HepG2 (cell line): Measurements from ENCODE around the gene QPCT. TPM values are rescaled to one million over a fixed set of nuclear protein-coding genes. Genes with fewer than 3 reads are reported as not detected.

Experiments used
- ATAC-seq: fragments of 200-7000 bp; cut with Tn5 transposase; 3 replicates; pipeline ENCODE4 v1.9.1; 2020; ENCODE audit warnings: mild to moderate bottlenecking, moderate library complexity
- BruUV-seq: library from RNA; stranded (reverse); fragments of 400-500 nt; replicated peaks from 2 replicates; lab custom pipeline; 2021; lab: Mats Ljungman, UMichigan
- CTCF ChIA-PET: fragments of 300-600 bp; formaldehyde crosslinking; extraction: SDS; loops from one replicate; lab custom pipeline; 2021; ENCODE audit warnings: low total read pairs, inconsistent platforms, low intra/inter-chr PET ratio; lab: Yijun Ruan, JAX
- POLR2A ChIA-PET: fragments of 350-600 bp; sonication (Branson Sonifier 250); formaldehyde crosslinking; loops from one replicate; lab custom pipeline; 2020; ENCODE audit warnings: antibody characterized with exemption, inconsistent platforms; lab: Yijun Ruan, JAX
- DNase-seq: peaks from one replicate; pipeline ENCODE4 v3.0.0-alpha.2; 2015; ENCODE audit warnings: low spot score
- FAIRE-seq: peaks from 3 replicates; lab custom pipeline; 2011; peaks lifted over from hg19 to GRCh38; lab: Jason Lieb, UNC
- H2AFZ ChIP-seq: one replicate; pipeline ENCODE4 v1.6.1; 2011; ENCODE audit warnings: low read length, inconsistent platforms
- H3K27ac ChIP-seq: fragments of 300-600 bp; 3 replicates; pipeline ENCODE4 v1.8.0; 2011; ENCODE audit warnings: mixed run types, mild to moderate bottlenecking, mixed read lengths, low read length, inconsistent platforms; ENCODE audit not compliant: insufficient read depth; ENCODE audit errors: extremely low read length
- H3K27me3 ChIP-seq, 2 experiments: fragments of 200-600 bp in 1 of 2; 2 replicates in 1 of 2; 3 replicates in 1 of 2; pipeline versions ENCODE4 v1.6.0 to v1.8.0; 2011; ENCODE audit warnings: low read length in 2 of 2, mild to moderate bottlenecking in 2 of 2, moderate library complexity in 2 of 2, inconsistent platforms in 1 of 2; ENCODE audit not compliant: insufficient read depth in 2 of 2, control insufficient read depth in 1 of 2
- H3K36me3 ChIP-seq, 2 experiments: fragments of 200-600 bp in 1 of 2; replicated peaks in 1 of 2; 2 replicates in 1 of 2; 3 replicates in 1 of 2; pipeline versions ENCODE4 v1.5.1 to v1.8.0; 2011; ENCODE audit warnings: low read length in 2 of 2, inconsistent platforms in 1 of 2; ENCODE audit not compliant: insufficient read depth in 2 of 2, control insufficient read depth in 1 of 2
- H3K4me1 ChIP-seq: 2 replicates; pipeline ENCODE4 v1.5.1; 2012; ENCODE audit warnings: low read length, inconsistent platforms; ENCODE audit not compliant: insufficient read depth
- H3K4me2 ChIP-seq: 2 replicates; pipeline ENCODE4 v1.6.0; 2011; ENCODE audit warnings: low read depth, low read length, inconsistent platforms
- H3K4me3 ChIP-seq, 3 experiments: fragments of 200-600 bp in 1 of 3; sonication (generic), shearing (Covaris generic) in 1 of 3; replicated peaks in 1 of 3; 2 replicates each; pipeline ENCODE4 v1.5.1; 2011 to 2016; ENCODE audit warnings: low read length in 3 of 3, inconsistent platforms in 2 of 3, low read depth in 2 of 3, mild to moderate bottlenecking in 2 of 3, control low read depth in 1 of 3, mixed read lengths in 1 of 3; ENCODE audit not compliant: insufficient read depth in 1 of 3
- H3K79me2 ChIP-seq: one replicate; pipeline ENCODE4 v1.6.1; 2011; ENCODE audit warnings: low read length, inconsistent platforms; ENCODE audit not compliant: insufficient read depth
- H3K9ac ChIP-seq: 2 replicates; pipeline ENCODE4 v1.6.0; 2011; ENCODE audit warnings: mild to moderate bottlenecking, low read depth, low read length, inconsistent platforms; ENCODE audit not compliant: insufficient read depth
- H3K9me3 ChIP-seq: 2 replicates; pipeline ENCODE4 v1.5.1; 2012; ENCODE audit warnings: mild to moderate bottlenecking, low read length
- H4K20me1 ChIP-seq: 2 replicates; pipeline ENCODE4 v1.6.0; 2011; ENCODE audit warnings: inconsistent platforms, mild to moderate bottlenecking, low read length, moderate library complexity; ENCODE audit not compliant: insufficient read depth
- CREB1 ChIP-seq, 2 experiments: fragments of 450-650 bp in 1 of 2; IDR thresholded peaks; 2 replicates each; pipeline ENCODE4 v1.6.1; 2016 to 2017; ENCODE audit warnings: control low read depth in 1 of 2, mild to moderate bottlenecking in 1 of 2, missing compliant biosample characterization in 1 of 2, missing genetic modification characterization in 1 of 2
- DMAP1 ChIP-seq: IDR thresholded peaks from 2 replicates; pipeline ENCODE4 v1.6.1; 2016
- E2F1 ChIP-seq: sonication (generic); formaldehyde crosslinking; IDR thresholded peaks from 2 replicates; pipeline ENCODE4 v1.5.0; 2020; ENCODE audit warnings: missing genetic modification reagents
- FOXM1 ChIP-seq: sonication (generic); formaldehyde crosslinking; IDR thresholded peaks from 2 replicates; pipeline ENCODE4 v1.5.0; 2020; ENCODE audit warnings: missing genetic modification reagents
- HES4 ChIP-seq: sonication (generic); formaldehyde crosslinking; IDR thresholded peaks from 2 replicates; pipeline ENCODE4 v1.9.0; 2021; ENCODE audit warnings: mild to moderate bottlenecking, missing genetic modification reagents, borderline replicate concordance
- MNT ChIP-seq: fragments of 450-650 bp; IDR thresholded peaks from 2 replicates; pipeline ENCODE4 v1.6.1; 2016
- NFYC ChIP-seq: IDR thresholded peaks from 2 replicates; pipeline ENCODE4 v1.6.1; 2016; ENCODE audit warnings: missing genetic modification reagents, missing compliant biosample characterization
- NRL ChIP-seq: sonication (generic); formaldehyde crosslinking; IDR thresholded peaks from 2 replicates; pipeline ENCODE4 v1.5.0; 2020; ENCODE audit warnings: missing genetic modification reagents, mild to moderate bottlenecking, moderate library complexity, borderline replicate concordance
- SRSF4 ChIP-seq: fragments of 200-400 bp; formaldehyde crosslinking; IDR thresholded peaks from one replicate; pipeline ENCODE4 v1.6.1; 2018; ENCODE audit warnings: mild to moderate bottlenecking, low read depth, low read length, moderate library complexity; ENCODE audit not compliant: poor library complexity, severe bottlenecking
- SRSF9 ChIP-seq: fragments of 200-400 bp; formaldehyde crosslinking; IDR thresholded peaks from 2 replicates; pipeline ENCODE4 v1.6.1; 2018; ENCODE audit warnings: borderline replicate concordance, mild to moderate bottlenecking, low read depth, low read length; ENCODE audit not compliant: insufficient read depth, poor library complexity, severe bottlenecking
- USF2 ChIP-seq, 2 experiments: sonication (generic) in 1 of 2; formaldehyde crosslinking in 1 of 2; IDR thresholded peaks; 2 replicates each; pipeline versions ENCODE4 v1.5.1 to v1.6.1; 2011 to 2020; ENCODE audit warnings: borderline replicate concordance in 1 of 2, low read depth in 1 of 2, low read length in 1 of 2, mild to moderate bottlenecking in 1 of 2, missing genetic modification reagents in 1 of 2, moderate library complexity in 1 of 2
- ZBTB20 ChIP-seq: sonication (generic); formaldehyde crosslinking; IDR thresholded peaks from 2 replicates; pipeline ENCODE4 v1.8.1; 2023; ENCODE audit warnings: missing genetic modification reagents, low read depth, mild to moderate bottlenecking, borderline replicate concordance
- ZMAT3 ChIP-seq: sonication (generic); formaldehyde crosslinking; conservative IDR thresholded peaks from 2 replicates; pipeline ENCODE4 v1.7.0; 2021; ENCODE audit warnings: missing genetic modification reagents
- ZNF275 ChIP-seq: sonication (generic); formaldehyde crosslinking; IDR thresholded peaks from 2 replicates; pipeline ENCODE4 v1.8.0; 2022; ENCODE audit warnings: missing genetic modification reagents, mild to moderate bottlenecking, inconsistent platforms, borderline replicate concordance
- ZNF446 ChIP-seq: sonication (generic); formaldehyde crosslinking; IDR thresholded peaks from 2 replicates; pipeline ENCODE4 v1.5.0; 2020; ENCODE audit warnings: mild to moderate bottlenecking, missing genetic modification reagents
- WGBS: methylation state at CpG from one replicate; pipeline ENCODE4 v1.1.6; 2017; ENCODE audit warnings: low lambda C conversion rate; 5-methylcytosine and 5-hydroxymethylcytosine counted together
- in situ Hi-C: cut with HindIII; loops from 2 replicates; pipeline ENCODE4 v1.10.0; 2017; ENCODE audit warnings: low pct_unique_long_range_greater_than_20kb; ENCODE audit not compliant: extremely low pct_ligation_motif_present
- intact Hi-C: fragments of 100-400 bp; cut with micrococcal nuclease; formaldehyde crosslinking; loops from one replicate; pipeline ENCODE4 v1.10.0; 2022; ENCODE audit not compliant: unreplicated experiment
- polyA plus RNA-seq, 8 experiments: library from polyadenylated mRNA; depleted of rRNA in 3 of 8; stranded (reverse) in 7 of 8; unstranded in 1 of 8; fragments of >200 nt; fragmentation: Illumina TruSeq in 4 of 8; extraction: Trizol in 4 of 8; gene quantifications; 2 replicates each; pipeline versions ENCODE4 v1.2.1 to v1.2.3, GENCODE V29; 2011 to 2016; ENCODE audit warnings: low read depth in 4 of 8, missing spikeins in 1 of 8, mixed read lengths in 1 of 8; ENCODE audit not compliant: insufficient read depth in 1 of 8
- total RNA-seq, 5 experiments: library from RNA; depleted of rRNA; stranded (reverse); fragments of >200 nt; fragmentation: Illumina TruSeq; extraction: Trizol; gene quantifications; 2 replicates each; pipeline ENCODE4 v1.2.3, GENCODE V29; 2016; ENCODE audit warnings: low read depth in 1 of 5

QPCT gene
- total and polyA plus RNA-seq, 2 of the 13 experiments (the other 11 are each of a cell fraction or from before 2014, with no cell fraction given) = 0.77 to 1.2 TPM

GRCh38 chr2:37348155-37348554 lies 3.7 kb downstream of the QPCT start (continued):
- TF ChIP-seq SRSF4 (no peak), HES4 (CRISPR knock-in tag) (no peak), ZNF275 (no peak)

- Histone ChIP-seq H2AFZ (no peak overlapping the region), H3K4me3 (no peak overlapping the region), H3K9me3 (no peaks in the 10 kb centered on the region), H4K20me1 (no peaks in the 10 kb centered on the region), H3K4me1 (peaks cover 31% of the 10 kb centered on the region), H3K4me2 (peak overlapping the region; percentile 81; the same call in 1 of the 2 replicates), H3K79me2 (no peaks in the 10 kb centered on the region), H3K27ac (peak overlapping the region; percentile 32), H3K36me3 (no peaks in the 10 kb centered on the region), H3K9ac (no peak overlapping the region), H3K27me3 (peaks cover 0 to 25% of the 10 kb centered on the region in 2 experiments; a peak in 3 of 5 replicates)
- BruUV-seq = no TSS peak
- ChIA-PET CTCF (no interaction called here), POLR2A (interaction anchor here (0.9 kb wide), 1 partner anchor 1028 kb away, joined by 3 read pairs; no protein-coding TSS in a partner anchor)
- FAIRE-seq (peak; percentile 18), DNase-seq (peak; percentile 27), ATAC-seq (peak; percentile 45)
- in situ Hi-C loops (no loop called here), intact Hi-C loops (no loop called here)
- 7% methylated on average over 3 of the region's 3 CpGs for WGBS
- no peak for TF ChIP-seq NFYC (CRISPR knock-in tag)
- TF ChIP-seq ZBTB20 (CRISPR knock-in tag) = no peak
- no peak for TF ChIP-seq MNT
- TF ChIP-seq USF2 (IDR thresholded peaks at IDR 0.05; ENCODE audit: low read depth, low read length) = no peak
- no peak for TF ChIP-seq USF2 (CRISPR knock-in tag; IDR thresholded peaks at IDR 0.05; ENCODE audit: borderline replicate concordance)
- TF ChIP-seq DMAP1 (CRISPR knock-in tag) = no peak
- no peak for TF ChIP-seq NRL
- 0 out of 2 replicates have a peak, but pooled peaks have one; percentile 13 for TF ChIP-seq CREB1 (IDR thresholded peaks at IDR 0.05)
- TF ChIP-seq CREB1 (CRISPR knock-in tag; IDR thresholded peaks at IDR 0.05) = no peak
- no peak for TF ChIP-seq ZMAT3 (CRISPR knock-in tag)
- no peak for TF ChIP-seq SRSF9
- no peak for TF ChIP-seq E2F1 (CRISPR knock-in tag)
- TF ChIP-seq ZNF446 (CRISPR knock-in tag) = no peak
- TF ChIP-seq FOXM1 (CRISPR knock-in tag) = no peak
Measured at GRCh38 chr2:37349231-37349860, 4.9 kb downstream of the QPCT start.
